Activated T-helper 9 cell treated with anti-CD3 and anti-CD28 coated beads, Interleukin-2, amount 50 U/mL, for 16 hours (primary cell): ENCODE results near the gene RALA.

ENCODE experiments used
- DNase-seq: peaks from one replicate; pipeline ENCODE4 v3.0.0-alpha.2; 2020; ENCODE audit warnings: low read depth

Gene RALA

GRCh38 chr7:39614299-39614698 is 9.1 kb upstream of the RALA start:
- DNase-seq: no peak

GRCh38 chr7:39615350-39615975 is 7.9 kb upstream of the RALA start:
- DNase-seq: no peak

- DNase-seq: no peak
Observed at GRCh38 chr7:39616138-39616537, 7.2 kb upstream of the RALA start.

- no peak for DNase-seq
Observed at GRCh38 chr7:39617005-39617404, 6.4 kb upstream of the RALA start.

- no peak for DNase-seq
Observed at GRCh38 chr7:39618868-39619267, 4.5 kb upstream of the RALA start.

- no peak for DNase-seq
Observed at GRCh38 chr7:39620486-39620885, 2.9 kb upstream of the RALA start.

GRCh38 chr7:39621261-39621660 is 2.1 kb upstream of the RALA start:
- no peak for DNase-seq

- DNase-seq: no peak
Observed at GRCh38 chr7:39621784-39622411, 1.5 kb upstream of the RALA start.

- no peak for DNase-seq
Observed at GRCh38 chr7:39622609-39623008, 763 bp upstream of the RALA start.

- no peak for DNase-seq
Observed at GRCh38 chr7:39623732-39624441, 515 bp downstream of the RALA start.

GRCh38 chr7:39624442-39624807 is 1.1 kb downstream of the RALA start:
- no peak for DNase-seq

- no peak for DNase-seq
Observed at GRCh38 chr7:39624935-39625694, 1.7 kb downstream of the RALA start.

- no peak for DNase-seq
Observed at GRCh38 chr7:39631736-39632308, 8.4 kb downstream of the RALA start.

- no peak for DNase-seq
Observed at GRCh38 chr7:39633563-39634477, 10.4 kb downstream of the RALA start.

- no peak for DNase-seq
Observed at GRCh38 chr7:39634478-39634805, 11.1 kb downstream of the RALA start.

GRCh38 chr7:39637400-39637799 is 14.0 kb downstream of the RALA start:
- DNase-seq: no peak

- no peak for DNase-seq
Observed at GRCh38 chr7:39637963-39638485, 14.7 kb downstream of the RALA start.

GRCh38 chr7:39642896-39643295 is 19.5 kb downstream of the RALA start:
- DNase-seq: no peak

GRCh38 chr7:39644170-39644569 is 20.8 kb downstream of the RALA start:
- DNase-seq: no peak

- no peak for DNase-seq
Observed at GRCh38 chr7:39645482-39646407, 22.4 kb downstream of the RALA start.
